Heart right ventricle (tissue), 16 donors: ENCODE measurements around the gene ZNF366. TPM values are rescaled to one million over a fixed set of nuclear protein-coding genes. Genes with fewer than 3 reads are reported as not detected.
A peak's percentile ranks its signal among the peaks of the same experiment; 100 is the strongest.

Experiments
- ATAC-seq, 8 donors: fragments of 200-7000 bp; cut with Tn5 transposase; one replicate each; pipeline ENCODE4 v1.9.1; 2020; ENCODE audit warnings: mild to moderate bottlenecking in 8 of 8, moderate library complexity in 8 of 8, moderate number of reproducible peaks in 1 of 8
- DNase-seq, 2 donors: peaks; one replicate each; pipeline ENCODE4 v3.0.0-alpha.2; 2020
- H3K27ac ChIP-seq, 10 donors: fragments of 200-600 bp; sonication (generic) in 2 of 10; one replicate each; pipeline versions ENCODE4 v1.5.0 to v1.8.0; 2020 to 2022; ENCODE audit warnings: mild to moderate bottlenecking in 3 of 10
- H3K27me3 ChIP-seq, 7 donors: fragments of 200-600 bp; one replicate each; pipeline ENCODE4 v1.8.0; 2021 to 2022; ENCODE audit warnings: mild to moderate bottlenecking in 2 of 7
- H3K36me3 ChIP-seq, 9 donors: fragments of 200-600 bp; sonication (generic) in 1 of 9; one replicate each; pipeline versions ENCODE4 v1.5.0 to v1.8.0; 2020 to 2022; ENCODE audit warnings: mild to moderate bottlenecking in 2 of 9
- H3K4me1 ChIP-seq, 9 donors: fragments of 200-600 bp; sonication (generic) in 1 of 9; one replicate each; pipeline versions ENCODE4 v1.5.0 to v1.8.0; 2020 to 2022; ENCODE audit warnings: mild to moderate bottlenecking in 4 of 9
- H3K4me3 ChIP-seq, 10 donors: fragments of 200-600 bp; sonication (generic) in 2 of 10; one replicate each; pipeline versions ENCODE4 v1.5.0 to v1.8.0; 2020 to 2022; ENCODE audit warnings: mild to moderate bottlenecking in 7 of 10, moderate library complexity in 2 of 10
- H3K9me3 ChIP-seq, 11 donors: fragments of 200-600 bp in 10 of 11; sonication (generic) in 2 of 11; one replicate each; pipeline versions ENCODE4 v1.5.0 to v1.8.0; 2013 to 2022; ENCODE audit warnings: mild to moderate bottlenecking in 2 of 11, control low read depth in 1 of 11, moderate library complexity in 1 of 11
- WGBS, 2 donors: extraction: QIAGEN DNeasy Blood & Tissue Kit; methylation state at CpG; one replicate each; pipeline ENCODE4 v1.1.7; 2013; ENCODE audit warnings: inconsistent platforms in 1 of 2; 5-methylcytosine and 5-hydroxymethylcytosine counted together
- intact Hi-C, 10 donors: fragments of 100-400 bp; cut with DNase I; formaldehyde crosslinking; loops; one replicate each; pipeline versions ENCODE4 v1.11.1 to v1.14.2; 2022
- polyA plus RNA-seq, 2 donors: library from polyadenylated mRNA; stranded (reverse); fragments of 200-250 nt; gene quantifications; one replicate each; pipeline ENCODE4 v1.2.3, GENCODE V29; 2013
- total RNA-seq, 10 donors: library from RNA; stranded (reverse); fragmentation: NEBNext Ultra II Directional in 3 of 10; extraction: Animal tissue kit (Norgen Biotek cat#: 25700) in 3 of 10; gene quantifications; one replicate each; pipeline versions ENCODE4 v1.2.1 to v1.2.4, GENCODE V29; 2021 to 2023
- TF ChIP-seq, protein P1 (sequence below), 9 donors: fragments of 200-600 bp; sonication (generic) in 2 of 9; IDR thresholded peaks; one replicate each; pipeline versions ENCODE4 v1.5.0 to v1.8.0; 2021 to 2022; ENCODE audit warnings: antibody characterized with exemption in 9 of 9, mild to moderate bottlenecking in 5 of 9, moderate library complexity in 1 of 9
- donor health status: Arrhythmogenic right ventricular cardiomyopathy.
- donor health status: ischemic (EF 13 %, LVEDD 7.1; RV severe dilation, severe dysfunction).
- donor health status: healthy with polysubstance abuse.
- donor health status: DM: no; HTN: yes; CAD: no.
- donor health status: DM: no; HTN: no; CAD: no.
- donor health status: ischemic (EF 25% LVEDD 6.9; RV normal size, moderate dysfunction).
- donor health status: ischemic (EF 25% LVEDD 5.7; RV mildly dilated, moderate dysfunction).
- donor health status: healthy.
- donor health status: DM: yes; HTN: yes; CAD: no.
- donor health status: Ischemic cardiomyopathy.
- donor health status: ischemic (EF 35%, LVEDD 5.7; RV mildly dilated, moderate dysfunction).
- donor health status: nonischemic (EF 11% LVEDD 7.7; RV severe dilation, severe dysfunction).
- donor health status: DM: yes; HTN: yes; CAD: no.
- donor health status: PGD.
- donor health status: ischemic (EF 29% LVEDD 5.4; RV normal size, mild dysfunction).
- donor health status: nonischemic (EF 23%, LVEDD 6.1; RV moderate dilation, normal function).

ZNF366 gene
- total and polyA plus RNA-seq, 12 donors, result 1.7 to 10.5 (median 5.2) TPM

- Histone ChIP-seq H3K4me1 (peaks cover 0 to 40% (median 33%) of the 10 kb centered on the region in 9 donors), H3K27me3 (no peaks in the 10 kb centered on the region), H3K9me3 (peaks cover 0 to 16% (median 0%) of the 10 kb centered on the region in 11 donors), H3K4me3 (no peak overlapping the region), H3K36me3 (no peaks in the 10 kb centered on the region), H3K27ac (no peak overlapping the region)
- intact Hi-C loops, result loop anchor here in 2 of 10 donors (5.0 to 10.0 kb wide), 2 partner anchors 58 to 60 kb away; no protein-coding TSS in a partner anchor
- ATAC-seq (no peak), DNase-seq (no peak)
- WGBS, 2 donors, result 92 to 94% methylated on average over 5 of the region's 5 CpGs
- TF ChIP-seq, protein P1, sequence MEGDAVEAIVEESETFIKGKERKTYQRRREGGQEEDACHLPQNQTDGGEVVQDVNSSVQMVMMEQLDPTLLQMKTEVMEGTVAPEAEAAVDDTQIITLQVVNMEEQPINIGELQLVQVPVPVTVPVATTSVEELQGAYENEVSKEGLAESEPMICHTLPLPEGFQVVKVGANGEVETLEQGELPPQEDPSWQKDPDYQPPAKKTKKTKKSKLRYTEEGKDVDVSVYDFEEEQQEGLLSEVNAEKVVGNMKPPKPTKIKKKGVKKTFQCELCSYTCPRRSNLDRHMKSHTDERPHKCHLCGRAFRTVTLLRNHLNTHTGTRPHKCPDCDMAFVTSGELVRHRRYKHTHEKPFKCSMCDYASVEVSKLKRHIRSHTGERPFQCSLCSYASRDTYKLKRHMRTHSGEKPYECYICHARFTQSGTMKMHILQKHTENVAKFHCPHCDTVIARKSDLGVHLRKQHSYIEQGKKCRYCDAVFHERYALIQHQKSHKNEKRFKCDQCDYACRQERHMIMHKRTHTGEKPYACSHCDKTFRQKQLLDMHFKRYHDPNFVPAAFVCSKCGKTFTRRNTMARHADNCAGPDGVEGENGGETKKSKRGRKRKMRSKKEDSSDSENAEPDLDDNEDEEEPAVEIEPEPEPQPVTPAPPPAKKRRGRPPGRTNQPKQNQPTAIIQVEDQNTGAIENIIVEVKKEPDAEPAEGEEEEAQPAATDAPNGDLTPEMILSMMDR (IDR thresholded peaks at IDR 0.05), result no peak
Observed at GRCh38 chr5:72515211-72515610, 8.0 kb upstream of the ZNF366 start.

GRCh38 chr5:72512593-72512860 lies 5.3 kb upstream of the ZNF366 start:
- intact Hi-C loops, result loop anchor here in 3 of 10 donors (5.0 to 10.0 kb wide), 3 partner anchors 58 to 140 kb away; no protein-coding TSS in a partner anchor
- no peak for ATAC-seq
- H3K4me1 ChIP-seq, result peaks cover 10 to 48% (median 40%) of the 10 kb centered on the region in 9 donors

DNA sequence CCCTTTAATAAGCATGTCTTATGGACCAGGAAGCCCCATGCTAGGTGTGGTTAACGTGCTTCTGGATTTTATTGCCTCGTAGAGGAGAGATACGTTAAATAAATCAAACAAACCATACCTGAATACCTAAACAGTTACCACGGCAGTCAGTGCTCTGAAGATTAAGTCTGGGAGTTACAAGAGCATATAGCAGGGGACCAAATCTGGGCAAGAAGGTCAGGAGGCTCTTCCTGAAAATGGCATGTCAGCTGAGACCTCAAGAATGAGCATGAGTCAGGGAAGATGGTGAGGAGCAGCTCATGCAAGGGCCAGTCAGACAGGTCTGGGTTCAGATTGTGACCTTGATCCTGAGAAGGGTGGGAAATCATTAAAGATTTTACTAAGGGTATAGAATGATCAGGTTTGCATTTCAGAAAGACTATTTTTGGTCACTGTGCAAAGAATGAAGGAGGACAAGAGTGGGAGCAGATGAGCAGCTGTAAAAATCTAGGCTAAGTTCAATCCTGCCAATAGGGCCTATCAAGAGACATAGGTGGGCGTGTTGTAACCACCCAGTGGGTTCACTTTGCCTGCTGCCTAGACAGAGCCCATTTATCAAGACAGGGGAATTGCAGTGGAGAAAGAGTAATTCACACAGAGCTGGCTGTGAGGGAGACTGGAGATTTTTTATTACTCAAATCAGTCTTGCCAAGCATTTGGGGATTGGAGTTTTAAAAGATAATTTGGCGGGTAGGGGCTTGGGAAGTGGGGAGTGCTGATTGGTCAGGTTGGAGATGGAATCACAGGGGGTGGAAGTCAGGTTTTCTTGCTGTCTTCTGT lies 4.8 kb upstream of the ZNF366 start:
- Histone ChIP-seq H3K9me3 (no peaks in the 10 kb centered on the region), H3K4me3 (no peak overlapping the region), H3K4me1 (peaks cover 10 to 50% (median 40%) of the 10 kb centered on the region in 9 donors), H3K27me3 (no peaks in the 10 kb centered on the region), H3K27ac (peak overlapping the region in 1 of 10 donors; percentile 92), H3K36me3 (no peaks in the 10 kb centered on the region)
- TF ChIP-seq, protein P1 (IDR thresholded peaks at IDR 0.05), result no peak
- DNase-seq (no peak), ATAC-seq (no peak)
- intact Hi-C loops, result loop anchor here in 3 of 10 donors (5.0 to 10.0 kb wide), 3 partner anchors 57 to 140 kb away; no protein-coding TSS in a partner anchor
- WGBS, 2 donors, result 94 to 96% methylated on average over 6 of the region's 6 CpGs

More at GRCh38 chr5:72512593-72512860, 5.3 kb upstream of the ZNF366 start:
- TF ChIP-seq, protein P1 (IDR thresholded peaks at IDR 0.05), result no peak
- no peaks in the 10 kb centered on the region for H3K9me3 ChIP-seq
- no peaks in the 10 kb centered on the region for H3K27me3 ChIP-seq
- no peak for DNase-seq
- no peaks in the 10 kb centered on the region for H3K36me3 ChIP-seq
- H3K27ac ChIP-seq, result no peak overlapping the region
- H3K4me3 ChIP-seq, result no peak overlapping the region

GRCh38 chr5:72511366-72511765 lies 4.2 kb upstream of the ZNF366 start:
- DNase-seq (no peak), ATAC-seq (no peak)
- TF ChIP-seq, protein P1 (IDR thresholded peaks at IDR 0.05), result no peak
- intact Hi-C loops, result loop anchor here in 3 of 10 donors (5.0 to 10.0 kb wide), 3 partner anchors 57 to 139 kb away; no protein-coding TSS in a partner anchor
- H3K27me3 ChIP-seq, result no peaks in the 10 kb centered on the region
- H3K4me3 ChIP-seq, result no peak overlapping the region
- no peaks in the 10 kb centered on the region for H3K36me3 ChIP-seq
- H3K27ac ChIP-seq, result peak overlapping the region in 6 of 10 donors; percentile 15 to 92 (median 82)
- WGBS, 2 donors, result 85 to 90% methylated on average over 3 of the region's 3 CpGs
- peaks cover 10 to 54% (median 40%) of the 10 kb centered on the region in 9 donors for H3K4me1 ChIP-seq
- H3K9me3 ChIP-seq, result no peaks in the 10 kb centered on the region
